ENCODE data around the gene SMIM31. TPM values are rescaled to one million over a fixed set of nuclear protein-coding genes. Genes with fewer than 3 reads are reported as not detected.
A peak's percentile ranks its signal among the peaks of the same experiment; 100 is the strongest.

Gene SMIM31
- total and polyA plus RNA-seq, 8 donors = 0.54 to 4.2 (median 1.6) TPM

DNA sequence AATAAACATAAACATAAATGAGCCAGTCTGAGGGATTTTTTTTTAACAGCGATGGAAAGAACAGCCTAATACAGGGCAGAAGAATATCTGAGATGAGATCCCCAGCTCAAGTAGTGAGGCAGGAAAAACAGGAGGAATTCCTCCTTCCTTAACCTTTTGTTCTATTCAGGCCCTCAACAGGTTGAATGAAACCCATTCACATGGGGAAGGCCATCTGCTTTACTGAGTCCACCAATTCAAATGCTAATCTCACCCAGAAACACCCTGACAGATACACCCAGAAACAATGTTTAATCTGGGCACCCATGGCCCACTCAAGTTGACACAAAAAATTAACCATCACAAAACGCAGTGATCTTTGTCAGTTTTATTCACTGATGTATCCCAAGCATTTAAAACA lies 45.5 kb downstream of the SMIM31 start:
- no peaks in the 10 kb centered on the region for H3K4me1 ChIP-seq
- 80 to 85% methylated on average over 2 of the region's 2 CpGs for WGBS, 2 donors
- ATAC-seq = no peak
- DNase-seq = no peak
- no peak overlapping the region for H3K4me3 ChIP-seq
- FAIRE-seq = no peak
- H3K27ac ChIP-seq = no peak overlapping the region
- TF ChIP-seq, protein P1, sequence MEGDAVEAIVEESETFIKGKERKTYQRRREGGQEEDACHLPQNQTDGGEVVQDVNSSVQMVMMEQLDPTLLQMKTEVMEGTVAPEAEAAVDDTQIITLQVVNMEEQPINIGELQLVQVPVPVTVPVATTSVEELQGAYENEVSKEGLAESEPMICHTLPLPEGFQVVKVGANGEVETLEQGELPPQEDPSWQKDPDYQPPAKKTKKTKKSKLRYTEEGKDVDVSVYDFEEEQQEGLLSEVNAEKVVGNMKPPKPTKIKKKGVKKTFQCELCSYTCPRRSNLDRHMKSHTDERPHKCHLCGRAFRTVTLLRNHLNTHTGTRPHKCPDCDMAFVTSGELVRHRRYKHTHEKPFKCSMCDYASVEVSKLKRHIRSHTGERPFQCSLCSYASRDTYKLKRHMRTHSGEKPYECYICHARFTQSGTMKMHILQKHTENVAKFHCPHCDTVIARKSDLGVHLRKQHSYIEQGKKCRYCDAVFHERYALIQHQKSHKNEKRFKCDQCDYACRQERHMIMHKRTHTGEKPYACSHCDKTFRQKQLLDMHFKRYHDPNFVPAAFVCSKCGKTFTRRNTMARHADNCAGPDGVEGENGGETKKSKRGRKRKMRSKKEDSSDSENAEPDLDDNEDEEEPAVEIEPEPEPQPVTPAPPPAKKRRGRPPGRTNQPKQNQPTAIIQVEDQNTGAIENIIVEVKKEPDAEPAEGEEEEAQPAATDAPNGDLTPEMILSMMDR (IDR thresholded peaks at IDR 0.05) = no peak
- H3K27me3 ChIP-seq = no peaks in the 10 kb centered on the region
- no peaks in the 10 kb centered on the region for H3K9me3 ChIP-seq
- intact Hi-C loops (cut with DNase I) = no loop called here
- no peaks in the 10 kb centered on the region for H3K36me3 ChIP-seq

DNA sequence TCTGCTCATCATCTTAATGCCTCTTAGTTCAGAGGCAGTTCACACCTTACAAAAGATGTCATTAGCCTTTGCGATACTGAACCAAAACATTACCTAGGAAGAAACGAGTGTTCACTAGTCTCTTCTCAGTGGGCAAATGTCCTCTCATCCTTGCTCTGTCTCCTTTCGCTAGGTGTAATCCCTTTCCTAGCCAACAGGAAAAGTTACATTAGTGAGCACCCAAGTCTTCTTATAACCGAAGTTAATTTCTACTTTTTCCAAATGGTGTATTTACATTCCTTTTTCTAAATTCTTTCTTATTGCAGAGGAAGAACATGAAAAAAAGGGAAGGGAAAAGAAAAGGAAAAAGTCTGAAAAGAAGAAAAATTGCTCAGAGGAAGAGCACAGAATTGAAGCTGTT lies 46.9 kb downstream of the SMIM31 start:
- DNase-seq = no peak
- TF ChIP-seq, protein P1 (IDR thresholded peaks at IDR 0.05) = no peak

GRCh38 chr4:164802301-164802901 lies 48.5 kb downstream of the SMIM31 start:
- intact Hi-C loops (cut with DNase I) = no loop called here
- TF ChIP-seq, protein P1 (IDR thresholded peaks at IDR 0.05) = no peak
- 60% methylated on average over 3 of the region's 3 CpGs for WGBS, 2 donors
- H3K27ac ChIP-seq = no peak overlapping the region
- FAIRE-seq = no peak
- no peak overlapping the region for H3K4me3 ChIP-seq
- H3K36me3 ChIP-seq = no peaks in the 10 kb centered on the region
- no peaks in the 10 kb centered on the region for H3K4me1 ChIP-seq
- DNase-seq = no peak
- H3K27me3 ChIP-seq = no peaks in the 10 kb centered on the region
- no peaks in the 10 kb centered on the region for H3K9me3 ChIP-seq
- ATAC-seq = no peak

More for the DNA sequence above, 46.9 kb downstream of the SMIM31 start:
- intact Hi-C loops (cut with DNase I) = no loop called here
- Histone ChIP-seq H3K36me3 (no peaks in the 10 kb centered on the region), H3K4me1 (no peaks in the 10 kb centered on the region), H3K9me3 (no peaks in the 10 kb centered on the region), H3K27ac (no peak overlapping the region), H3K27me3 (no peaks in the 10 kb centered on the region), H3K4me3 (no peak overlapping the region)
- 87% methylated on average over 4 of the region's 4 CpGs for WGBS, 2 donors
- ATAC-seq = no peak
- no peak for FAIRE-seq

DNA sequence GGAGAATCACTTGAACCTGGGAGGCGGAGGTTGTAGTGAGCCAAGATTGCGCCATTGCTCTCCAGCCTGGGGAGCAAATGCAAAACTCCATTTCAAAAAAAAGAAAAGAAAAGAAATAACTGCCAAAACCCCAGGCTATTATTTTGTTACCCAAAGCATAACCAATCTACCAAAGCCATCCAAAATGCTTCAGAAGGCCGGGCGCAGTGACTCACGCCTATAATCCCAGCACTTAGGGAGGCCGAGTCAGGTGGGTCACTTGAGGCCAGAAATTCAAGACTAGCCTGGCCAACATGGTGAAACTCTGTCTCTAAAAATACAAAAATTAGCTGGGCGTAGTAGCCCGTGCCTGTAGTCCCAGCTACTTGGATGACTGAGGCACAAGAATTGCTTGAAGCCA lies 49.8 kb downstream of the SMIM31 start:
- TF ChIP-seq, protein P1 (IDR thresholded peaks at IDR 0.05) = no peak
- Histone ChIP-seq H3K9me3 (no peaks in the 10 kb centered on the region), H3K27ac (no peak overlapping the region), H3K4me3 (no peak overlapping the region), H3K36me3 (no peaks in the 10 kb centered on the region), H3K27me3 (no peaks in the 10 kb centered on the region), H3K4me1 (no peaks in the 10 kb centered on the region)
- no peak for FAIRE-seq
- intact Hi-C loops (cut with DNase I) = no loop called here
- WGBS, 2 donors = 93 to 97% methylated on average over 8 of the region's 8 CpGs
- DNase-seq = no peak
- no peak for ATAC-seq

- Histone ChIP-seq H3K27me3 (no peaks in the 10 kb centered on the region), H3K9me3 (no peaks in the 10 kb centered on the region), H3K4me1 (no peaks in the 10 kb centered on the region), H3K36me3 (no peaks in the 10 kb centered on the region), H3K27ac (no peak overlapping the region), H3K4me3 (no peak overlapping the region)
- no peak for FAIRE-seq
- no peak for DNase-seq
- TF ChIP-seq, protein P1 (IDR thresholded peaks at IDR 0.05) = no peak
- peak in 2 of 4 donors; percentile 18 to 41 for ATAC-seq
- WGBS, 2 donors = 34 to 43% methylated on average over 12 of the region's 12 CpGs
- intact Hi-C loops (cut with DNase I) = no loop called here
Measured at GRCh38 chr4:164807611-164808010, 53.7 kb downstream of the SMIM31 start.
